Measurements from ENCODE around the gene GART.
"Not testable (repeated sequence)": the region's sequence is repeated elsewhere in the genome, so short reads cannot be mapped to it uniquely, and the experiment has no call there.

GART gene

GRCh38 chr21:33469183-33469582 is 72.7 kb downstream of the GART start:
- not testable (repeated sequence) for H3K27me3 ChIP-seq (ENCODE audit: control insufficient read depth in 1 of 2, insufficient read depth in 2 of 2, low read length in 2 of 2); H3K27ac ChIP-seq (ENCODE audit: low read length); H3K9ac ChIP-seq (ENCODE audit: low read length in 2 of 2); H3K4me1 ChIP-seq (ENCODE audit: control insufficient read depth, insufficient read depth, low read length); H3K9me3 ChIP-seq (ENCODE audit: control insufficient read depth in 2 of 2, low read length in 2 of 2); H3K36me3 ChIP-seq (ENCODE audit: control insufficient read depth in 2 of 2, insufficient read depth in 2 of 2, low read length in 2 of 2); H3K4me3 ChIP-seq (ENCODE audit: low read length in 2 of 2)

- Histone ChIP-seq H3K36me3 (ENCODE audit: control insufficient read depth in 2 of 2, insufficient read depth in 2 of 2, low read length in 2 of 2) (peaks cover 9 to 24% of the 10 kb centered on the region in 2 donors), H3K27ac (ENCODE audit: low read length) (no peak overlapping the region), H3K27me3 (ENCODE audit: control insufficient read depth in 1 of 2, insufficient read depth in 2 of 2, low read length in 2 of 2) (no peaks in the 10 kb centered on the region), H3K4me1 (ENCODE audit: control insufficient read depth, insufficient read depth, low read length) (no peaks in the 10 kb centered on the region), H3K9me3 (ENCODE audit: control insufficient read depth in 2 of 2, low read length in 2 of 2) (no peaks in the 10 kb centered on the region), H3K9ac (ENCODE audit: low read length in 2 of 2) (no peak overlapping the region), H3K4me3 (ENCODE audit: low read length in 2 of 2) (no peak overlapping the region)
Measured at GRCh38 chr21:33461538-33462250, 80.2 kb downstream of the GART start.

- H3K27ac ChIP-seq (ENCODE audit: low read length), result no peak overlapping the region
- H3K27me3 ChIP-seq (ENCODE audit: control insufficient read depth in 1 of 2, insufficient read depth in 2 of 2, low read length in 2 of 2), result no peaks in the 10 kb centered on the region
- no peak overlapping the region for H3K4me3 ChIP-seq (ENCODE audit: low read length in 2 of 2)
- no peak overlapping the region for H3K9ac ChIP-seq (ENCODE audit: low read length in 2 of 2)
- H3K9me3 ChIP-seq (ENCODE audit: control insufficient read depth in 2 of 2, low read length in 2 of 2), result no peaks in the 10 kb centered on the region
- H3K4me1 ChIP-seq (ENCODE audit: control insufficient read depth, insufficient read depth, low read length), result no peaks in the 10 kb centered on the region
- H3K36me3 ChIP-seq (ENCODE audit: control insufficient read depth in 2 of 2, insufficient read depth in 2 of 2, low read length in 2 of 2), result peaks cover 17 to 29% of the 10 kb centered on the region in 2 donors
Measured at GRCh38 chr21:33458861-33459260, 83.1 kb downstream of the GART start.

GRCh38 chr21:33455686-33456446 is 86.1 kb downstream of the GART start:
- Histone ChIP-seq H3K9me3 (ENCODE audit: control insufficient read depth in 2 of 2, low read length in 2 of 2) (no peaks in the 10 kb centered on the region), H3K4me3 (ENCODE audit: low read length in 2 of 2) (no peak overlapping the region), H3K27ac (ENCODE audit: low read length) (no peak overlapping the region), H3K27me3 (ENCODE audit: control insufficient read depth in 1 of 2, insufficient read depth in 2 of 2, low read length in 2 of 2) (no peaks in the 10 kb centered on the region), H3K36me3 (ENCODE audit: control insufficient read depth in 2 of 2, insufficient read depth in 2 of 2, low read length in 2 of 2) (peaks cover 17 to 32% of the 10 kb centered on the region in 2 donors), H3K4me1 (ENCODE audit: control insufficient read depth, insufficient read depth, low read length) (no peaks in the 10 kb centered on the region), H3K9ac (ENCODE audit: low read length in 2 of 2) (no peak overlapping the region)

Data from stomach smooth muscle (tissue), 2 donors.